HG02885 (cell line): Measurements from ENCODE around the gene LYSMD1.

Source experiments
- ATAC-seq: cut with Tn5 transposase; IDR thresholded peaks from one replicate; pipeline ENCODE4 v1.9.1; 2021; ENCODE audit warnings: mild to moderate bottlenecking; ENCODE audit not compliant: unreplicated experiment, poor library complexity

The LYSMD1 gene

GRCh38 chr1:151143986-151144385, 21.7 kb downstream of the LYSMD1 start:
- ATAC-seq: no peak

DNA sequence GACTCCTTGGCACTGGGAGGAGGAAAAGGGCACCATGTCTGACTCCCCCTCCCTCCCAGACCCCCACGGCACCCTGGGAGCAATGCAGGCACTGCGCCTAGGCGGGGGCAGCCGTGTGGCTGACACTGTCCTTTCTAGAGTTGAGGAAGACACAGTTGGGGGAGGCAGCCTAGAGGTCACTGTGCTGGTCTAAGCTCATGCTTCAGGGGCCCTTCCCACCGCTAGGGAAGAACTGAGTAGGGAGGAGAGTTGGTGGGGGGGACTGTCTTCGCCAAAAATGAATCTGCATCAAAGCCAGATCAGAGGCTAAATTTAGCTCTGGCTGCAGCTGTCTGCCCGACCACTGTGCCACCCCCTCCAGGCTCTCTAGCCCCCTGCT, 22.7 kb downstream of the LYSMD1 start:
- no peak for ATAC-seq

GRCh38 chr1:151142411-151143056, 23.2 kb downstream of the LYSMD1 start:
- no peak for ATAC-seq

DNA sequence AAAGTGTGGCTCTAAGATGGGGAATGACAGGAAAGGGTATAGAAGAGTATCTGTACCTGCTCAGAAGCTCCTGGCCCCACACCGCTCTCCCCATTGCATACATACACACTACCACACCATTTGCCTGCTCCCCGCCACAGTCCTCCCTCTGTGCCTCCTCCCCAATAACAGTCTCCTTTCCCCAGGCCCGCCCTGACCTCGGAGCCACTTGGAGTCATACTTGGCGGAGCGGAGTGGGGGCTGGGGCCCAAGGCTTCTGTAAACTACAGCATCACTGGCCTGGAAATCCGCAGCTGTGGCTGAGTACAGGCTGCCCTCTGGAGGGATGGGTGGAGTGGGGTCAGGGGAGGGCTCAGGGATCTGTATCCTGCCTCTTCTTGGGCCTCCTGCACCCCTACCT, 27.9 kb downstream of the LYSMD1 start:
- ATAC-seq: no peak

- no peak for ATAC-seq
These were observed 30.0 kb downstream of the LYSMD1 start for GRCh38 chr1:151135433-151136385.

GRCh38 chr1:151134991-151135390, 30.7 kb downstream of the LYSMD1 start:
- ATAC-seq: no peak

DNA sequence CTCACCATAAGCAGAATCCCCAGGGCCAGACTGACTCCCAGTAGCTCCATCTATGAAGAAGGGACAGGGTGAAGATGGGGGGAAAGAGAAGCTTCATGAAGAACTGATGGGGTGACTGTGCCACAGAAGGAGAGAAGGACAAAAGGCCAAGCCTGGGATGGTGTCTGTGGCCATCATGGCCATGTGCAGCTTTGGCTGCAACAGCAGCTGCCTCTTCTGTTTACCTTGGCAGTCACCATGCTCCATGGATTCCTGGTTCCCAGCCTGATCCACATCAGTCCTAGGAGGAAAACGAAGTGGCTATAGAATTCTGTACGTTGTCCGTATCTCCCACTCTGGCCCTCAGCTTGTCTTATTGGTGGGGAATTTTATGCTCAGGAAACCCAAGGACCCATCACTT, 31.3 kb downstream of the LYSMD1 start:
- no peak for ATAC-seq

DNA sequence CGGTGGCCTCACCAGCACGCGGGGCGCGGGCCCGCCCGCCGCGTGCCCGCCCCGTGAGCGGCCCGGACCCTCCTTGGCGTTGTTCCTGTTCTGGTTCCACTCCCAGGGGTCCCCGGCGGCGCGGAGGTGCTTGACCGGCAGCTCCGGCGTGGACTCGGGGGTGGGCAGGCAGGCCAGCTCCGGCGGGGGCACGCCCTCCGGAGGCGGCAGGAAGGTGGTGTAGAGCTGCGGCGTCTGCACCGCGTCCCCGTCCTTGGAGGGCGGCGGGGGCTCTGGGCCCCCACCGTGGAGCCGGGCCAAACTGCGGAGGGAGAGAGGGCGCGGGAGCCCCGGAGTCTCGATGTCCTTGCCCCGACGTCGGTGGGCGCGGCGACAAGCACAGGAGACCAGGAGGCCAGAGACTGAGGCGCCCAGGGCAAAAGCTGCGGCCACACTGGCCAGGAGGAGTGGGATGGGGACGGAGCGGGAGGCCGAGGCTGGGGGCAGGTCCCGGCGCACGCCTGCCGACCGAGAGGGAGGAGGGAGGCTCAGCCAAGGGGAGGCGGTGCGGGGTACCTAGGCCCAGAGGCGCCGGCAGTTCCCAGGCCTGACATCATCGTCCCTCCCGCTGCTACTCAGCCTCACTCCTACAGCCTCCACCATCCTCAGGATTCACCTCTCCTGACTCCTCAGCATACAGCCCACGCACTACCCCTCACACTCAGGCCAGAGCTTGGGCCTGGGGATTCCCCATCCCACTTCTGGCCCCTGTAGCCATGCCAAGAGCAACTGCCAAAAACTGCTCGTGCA, 32.5 kb downstream of the LYSMD1 start:
- no peak for ATAC-seq

GRCh38 chr1:151132335-151133017, 33.2 kb downstream of the LYSMD1 start:
- ATAC-seq: no peak

DNA sequence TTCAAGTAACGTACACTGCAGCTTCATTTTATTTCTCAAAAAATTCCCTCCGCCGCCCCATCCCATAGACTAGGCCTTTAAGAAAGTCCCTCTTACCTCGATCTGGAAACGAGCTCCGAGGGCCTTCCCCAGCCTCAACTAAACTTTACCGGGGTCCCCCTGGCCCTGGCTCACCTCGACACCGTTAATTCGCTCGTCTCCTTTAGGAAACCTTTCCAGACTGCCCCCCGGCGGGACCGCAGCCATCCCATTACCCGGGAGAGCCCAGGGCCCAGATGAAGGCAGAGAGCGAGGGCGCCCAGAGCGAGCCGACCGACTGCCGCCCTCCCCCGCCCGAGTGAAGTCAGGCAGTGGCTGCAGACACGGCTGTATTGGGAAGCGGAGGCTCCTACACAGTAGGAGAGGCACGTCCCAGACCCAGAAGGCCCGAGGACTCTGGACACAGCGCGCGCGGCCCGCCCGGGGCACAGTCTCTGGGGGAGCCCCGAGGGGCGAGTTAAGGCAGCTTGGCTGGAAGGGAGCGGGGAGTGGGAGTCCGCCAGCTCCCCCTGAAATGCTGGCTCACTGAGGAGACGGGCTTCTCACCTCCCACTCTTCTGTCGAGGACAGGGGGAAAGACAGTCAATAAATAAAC, 33.9 kb downstream of the LYSMD1 start:
- no peak for ATAC-seq

- no peak for ATAC-seq
These were observed 34.6 kb downstream of the LYSMD1 start for GRCh38 chr1:151130987-151131586.

DNA sequence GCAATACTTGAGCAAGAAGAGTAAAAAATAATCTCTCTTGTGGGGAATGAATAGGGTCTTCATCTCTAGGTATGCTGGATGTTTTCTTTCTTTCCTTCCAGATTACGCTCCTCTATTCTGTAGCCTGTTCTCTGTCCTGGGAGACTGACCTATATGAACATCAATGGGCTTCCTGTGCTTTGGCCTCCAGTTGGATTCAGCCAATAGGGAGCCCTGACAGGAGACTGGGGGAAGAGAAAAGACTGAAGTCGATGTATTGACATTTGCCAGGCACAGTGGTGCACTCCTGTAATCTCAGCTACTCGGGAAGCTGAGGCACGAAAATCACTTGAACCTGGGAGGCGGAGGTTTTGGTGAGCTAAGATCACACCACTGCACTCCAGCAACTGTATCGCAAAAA, 36.9 kb downstream of the LYSMD1 start:
- ATAC-seq: no peak

GRCh38 chr1:151124763-151125403, 40.8 kb downstream of the LYSMD1 start:
- ATAC-seq: no peak

GRCh38 chr1:151113877-151114276, 51.8 kb downstream of the LYSMD1 start:
- no peak for ATAC-seq
